DND-41 (cell line): ENCODE data around the gene SLAMF1.

ENCODE experiments used
- ATAC-seq: fragments of 200-7000 bp; cut with Tn5 transposase; 3 replicates; pipeline ENCODE4 v1.9.1; 2021; ENCODE audit warnings: low read depth; ENCODE audit not compliant: insufficient read depth
- DNase-seq: peaks from one replicate; pipeline ENCODE4 v3.0.0-alpha.2; 2020
- H2AFZ ChIP-seq: 2 replicates; pipeline ENCODE4 v1.6.0; 2012; ENCODE audit warnings: low read depth, low read length
- H3K27ac ChIP-seq: 2 replicates; pipeline ENCODE4 v1.5.1; 2012; ENCODE audit warnings: low read length, inconsistent platforms
- H3K27me3 ChIP-seq: fragments of 200-600 bp; sonication (generic); 2 replicates; pipeline ENCODE4 v1.6.0; 2012; ENCODE audit warnings: low read length, mild to moderate bottlenecking, inconsistent platforms; ENCODE audit not compliant: insufficient read depth, poor library complexity
- H3K36me3 ChIP-seq: 2 replicates; pipeline ENCODE4 v1.5.1; 2012; ENCODE audit warnings: low read length, inconsistent platforms; ENCODE audit not compliant: insufficient read depth
- H3K4me1 ChIP-seq: 2 replicates; pipeline ENCODE4 v1.5.1; 2012; ENCODE audit warnings: mild to moderate bottlenecking, low read length; ENCODE audit not compliant: insufficient read depth
- H3K4me2 ChIP-seq: 2 replicates; pipeline ENCODE4 v1.6.0; 2012; ENCODE audit warnings: mild to moderate bottlenecking, moderate library complexity, low read length, inconsistent platforms; ENCODE audit not compliant: insufficient read depth
- H3K4me3 ChIP-seq, 2 experiments: fragments of 200-600 bp in 1 of 2; shearing (Covaris generic) in 1 of 2; 2 replicates each; pipeline ENCODE4 v1.5.1; 2012 to 2016; ENCODE audit warnings: inconsistent platforms in 2 of 2, low read length in 2 of 2, mild to moderate bottlenecking in 2 of 2, low read depth in 1 of 2, moderate library complexity in 1 of 2
- H3K79me2 ChIP-seq: 2 replicates; pipeline ENCODE4 v1.6.0; 2012; ENCODE audit warnings: low read length, inconsistent platforms; ENCODE audit not compliant: insufficient read depth
- H3K9ac ChIP-seq: 2 replicates; pipeline ENCODE4 v1.6.0; 2012; ENCODE audit warnings: low read depth, mild to moderate bottlenecking, inconsistent platforms, low read length, moderate library complexity
- H3K9me3 ChIP-seq: 2 replicates; pipeline ENCODE4 v1.5.1; 2012; ENCODE audit warnings: low read length, moderate library complexity, mild to moderate bottlenecking, inconsistent platforms; ENCODE audit not compliant: insufficient read depth, severe bottlenecking
- H4K20me1 ChIP-seq: 2 replicates; pipeline ENCODE4 v1.6.0; 2012; ENCODE audit warnings: low read length; ENCODE audit not compliant: insufficient read depth
- EZH2 ChIP-seq: IDR thresholded peaks from 3 replicates; pipeline ENCODE4 v1.6.1; 2012; ENCODE audit warnings: borderline replicate concordance, low read depth, mild to moderate bottlenecking, moderate library complexity, low read length, inconsistent platforms; ENCODE audit not compliant: severe bottlenecking
- TF ChIP-seq, protein P1 (sequence below): IDR thresholded peaks from 2 replicates; pipeline ENCODE4 v1.5.1; 2012; ENCODE audit warnings: borderline replicate concordance, low read length, moderate library complexity, mild to moderate bottlenecking; ENCODE audit not compliant: poor library complexity, severe bottlenecking; ENCODE audit errors: extremely low read depth

SLAMF1 gene

DNA sequence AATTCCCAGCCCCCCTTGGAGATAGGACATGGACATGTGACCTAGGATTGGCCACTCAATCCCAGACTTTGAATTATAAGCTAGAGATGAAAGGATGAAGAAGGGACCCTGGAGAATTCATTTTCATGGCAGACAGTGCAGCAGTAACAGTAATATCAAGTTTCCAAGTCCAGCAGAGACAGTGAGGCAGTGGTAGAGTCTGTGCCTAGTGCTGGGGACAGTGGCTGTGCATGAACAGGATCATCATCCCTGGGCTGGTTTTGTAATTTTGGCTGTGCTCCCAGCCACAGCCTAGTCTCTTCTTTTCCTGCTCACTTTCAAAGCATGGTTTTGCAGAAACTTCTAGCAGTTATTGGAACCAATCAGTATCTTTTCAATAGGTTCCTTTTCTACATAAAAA lies 37.9 kb downstream of the SLAMF1 start:
- no peak for DNase-seq
- no peaks in the 10 kb centered on the region for H3K27me3 ChIP-seq
- H3K9me3 ChIP-seq: no peaks in the 10 kb centered on the region
- H3K36me3 ChIP-seq: no peaks in the 10 kb centered on the region
- ATAC-seq: no peak
- no peak for TF ChIP-seq EZH2
- TF ChIP-seq, protein P1, sequence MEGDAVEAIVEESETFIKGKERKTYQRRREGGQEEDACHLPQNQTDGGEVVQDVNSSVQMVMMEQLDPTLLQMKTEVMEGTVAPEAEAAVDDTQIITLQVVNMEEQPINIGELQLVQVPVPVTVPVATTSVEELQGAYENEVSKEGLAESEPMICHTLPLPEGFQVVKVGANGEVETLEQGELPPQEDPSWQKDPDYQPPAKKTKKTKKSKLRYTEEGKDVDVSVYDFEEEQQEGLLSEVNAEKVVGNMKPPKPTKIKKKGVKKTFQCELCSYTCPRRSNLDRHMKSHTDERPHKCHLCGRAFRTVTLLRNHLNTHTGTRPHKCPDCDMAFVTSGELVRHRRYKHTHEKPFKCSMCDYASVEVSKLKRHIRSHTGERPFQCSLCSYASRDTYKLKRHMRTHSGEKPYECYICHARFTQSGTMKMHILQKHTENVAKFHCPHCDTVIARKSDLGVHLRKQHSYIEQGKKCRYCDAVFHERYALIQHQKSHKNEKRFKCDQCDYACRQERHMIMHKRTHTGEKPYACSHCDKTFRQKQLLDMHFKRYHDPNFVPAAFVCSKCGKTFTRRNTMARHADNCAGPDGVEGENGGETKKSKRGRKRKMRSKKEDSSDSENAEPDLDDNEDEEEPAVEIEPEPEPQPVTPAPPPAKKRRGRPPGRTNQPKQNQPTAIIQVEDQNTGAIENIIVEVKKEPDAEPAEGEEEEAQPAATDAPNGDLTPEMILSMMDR: no peak
- no peak overlapping the region for H2AFZ ChIP-seq
- H3K4me1 ChIP-seq: peaks cover 30% of the 10 kb centered on the region
- H3K79me2 ChIP-seq: no peaks in the 10 kb centered on the region
- no peaks in the 10 kb centered on the region for H4K20me1 ChIP-seq
- H3K9ac ChIP-seq: no peak overlapping the region
- H3K27ac ChIP-seq: no peak overlapping the region
- no peak overlapping the region for H3K4me3 ChIP-seq
- no peak overlapping the region for H3K4me2 ChIP-seq

DNA sequence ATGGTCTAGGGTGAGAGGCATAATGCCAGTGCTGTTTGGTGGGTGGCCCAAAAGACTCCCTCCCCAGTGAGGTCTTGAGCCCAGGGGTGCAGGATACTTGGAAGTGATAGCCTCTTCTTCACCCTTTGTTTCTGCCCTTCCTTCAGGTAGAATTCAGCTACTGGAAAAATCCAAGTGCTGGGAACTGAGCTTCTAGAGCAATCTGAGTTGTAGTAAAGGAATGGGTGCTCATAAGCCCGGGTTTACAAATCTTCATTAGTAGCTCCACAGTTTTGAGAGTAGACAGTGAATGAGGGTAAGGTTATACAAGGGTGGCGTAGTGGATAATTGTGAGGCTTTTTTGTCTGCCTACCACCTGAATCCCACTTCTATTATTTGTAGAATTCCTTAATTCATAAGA lies 38.3 kb downstream of the SLAMF1 start:
- Histone ChIP-seq H3K36me3 (no peaks in the 10 kb centered on the region), H2AFZ (no peak overlapping the region), H3K4me1 (peaks cover 30% of the 10 kb centered on the region)

DNA sequence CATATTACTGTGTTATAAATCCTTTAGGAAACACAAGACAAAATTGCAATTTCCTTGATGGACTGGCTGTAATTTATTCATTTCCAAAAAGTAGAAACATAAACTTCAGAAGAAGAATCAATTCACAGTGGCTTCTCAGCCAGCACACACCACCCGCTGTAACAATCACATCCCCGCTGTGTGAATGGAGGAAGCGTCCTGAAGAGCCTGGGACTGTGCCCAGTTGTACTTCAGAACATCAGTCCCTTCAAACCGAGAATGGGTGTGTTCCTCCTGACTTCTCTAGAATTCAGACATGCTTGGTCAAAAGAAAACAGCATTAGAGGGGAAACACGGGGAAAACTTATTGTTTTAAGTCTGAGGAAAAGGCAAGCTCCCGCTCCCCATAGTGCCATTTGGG lies 38.8 kb downstream of the SLAMF1 start:
- Histone ChIP-seq H3K9ac (no peak overlapping the region), H3K4me3 (no peak overlapping the region), H4K20me1 (no peaks in the 10 kb centered on the region), H3K79me2 (no peaks in the 10 kb centered on the region), H3K4me1 (peaks cover 30% of the 10 kb centered on the region), H3K27ac (peak overlapping the region; percentile 49; the same call in 1 of the 2 replicates), H3K36me3 (no peaks in the 10 kb centered on the region), H3K4me2 (no peak overlapping the region), H3K27me3 (no peaks in the 10 kb centered on the region), H2AFZ (no peak overlapping the region), H3K9me3 (no peaks in the 10 kb centered on the region)
- ATAC-seq (no peak), DNase-seq (no peak)
- TF ChIP-seq, protein P1: no peak
- TF ChIP-seq EZH2: no peak

More for the DNA sequence above, 38.3 kb downstream of the SLAMF1 start:
- Histone ChIP-seq H3K9ac (no peak overlapping the region), H3K4me2 (no peak overlapping the region), H3K27ac (no peak overlapping the region; the same call in 1 of the 2 replicates), H3K27me3 (no peaks in the 10 kb centered on the region), H3K9me3 (no peaks in the 10 kb centered on the region), H3K4me3 (no peak overlapping the region), H3K79me2 (no peaks in the 10 kb centered on the region), H4K20me1 (no peaks in the 10 kb centered on the region)
- DNase-seq: no peak
- TF ChIP-seq EZH2: no peak
- TF ChIP-seq, protein P1: no peak
- no peak for ATAC-seq

DNA sequence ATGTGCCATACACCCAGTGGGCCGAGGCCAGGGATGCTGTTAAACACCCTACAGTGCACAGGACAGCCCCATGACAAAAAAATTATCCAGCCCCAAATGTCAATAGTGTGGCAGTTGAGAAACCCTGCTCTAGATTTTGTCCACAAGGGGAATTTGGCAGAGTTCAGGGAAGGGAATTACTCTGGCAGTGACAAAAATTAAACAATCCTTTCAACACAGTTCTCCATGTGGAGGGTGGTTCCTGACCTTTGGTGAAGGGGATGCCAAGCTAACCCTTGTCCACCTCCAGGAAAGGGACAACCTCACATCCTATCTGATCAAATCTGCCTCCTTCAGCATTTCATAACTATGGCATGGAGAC lies 39.2 kb downstream of the SLAMF1 start:
- Histone ChIP-seq H3K27me3 (no peaks in the 10 kb centered on the region), H3K9ac (no peak overlapping the region), H2AFZ (no peak overlapping the region), H3K79me2 (no peaks in the 10 kb centered on the region), H3K36me3 (no peaks in the 10 kb centered on the region), H4K20me1 (no peaks in the 10 kb centered on the region), H3K4me2 (no peak overlapping the region), H3K9me3 (no peaks in the 10 kb centered on the region), H3K4me3 (no peak overlapping the region), H3K4me1 (peaks cover 30% of the 10 kb centered on the region), H3K27ac (peak overlapping the region; percentile 49; the same call in 1 of the 2 replicates)
- no peak for TF ChIP-seq EZH2
- no peak for DNase-seq
- no peak for ATAC-seq
